Epithelial cell of esophagus (primary cell): ENCODE data around the gene ORC5.

Experiments used
- DNase-seq: peaks from one replicate; pipeline ENCODE4 v3.0.0; 2010; ENCODE audit warnings: low read depth
- H3K4me3 ChIP-seq: 2 replicates; pipeline ENCODE4 v1.5.1; 2011; ENCODE audit warnings: mild to moderate bottlenecking, low read length, control low read depth
- CTCF ChIP-seq: IDR thresholded peaks from 2 replicates; pipeline ENCODE4 v1.5.1; 2011; ENCODE audit warnings: low read depth, mild to moderate bottlenecking, low read length, control low read depth, inconsistent platforms; ENCODE audit not compliant: insufficient read depth; ENCODE audit errors: missing control alignments

Gene ORC5

DNA sequence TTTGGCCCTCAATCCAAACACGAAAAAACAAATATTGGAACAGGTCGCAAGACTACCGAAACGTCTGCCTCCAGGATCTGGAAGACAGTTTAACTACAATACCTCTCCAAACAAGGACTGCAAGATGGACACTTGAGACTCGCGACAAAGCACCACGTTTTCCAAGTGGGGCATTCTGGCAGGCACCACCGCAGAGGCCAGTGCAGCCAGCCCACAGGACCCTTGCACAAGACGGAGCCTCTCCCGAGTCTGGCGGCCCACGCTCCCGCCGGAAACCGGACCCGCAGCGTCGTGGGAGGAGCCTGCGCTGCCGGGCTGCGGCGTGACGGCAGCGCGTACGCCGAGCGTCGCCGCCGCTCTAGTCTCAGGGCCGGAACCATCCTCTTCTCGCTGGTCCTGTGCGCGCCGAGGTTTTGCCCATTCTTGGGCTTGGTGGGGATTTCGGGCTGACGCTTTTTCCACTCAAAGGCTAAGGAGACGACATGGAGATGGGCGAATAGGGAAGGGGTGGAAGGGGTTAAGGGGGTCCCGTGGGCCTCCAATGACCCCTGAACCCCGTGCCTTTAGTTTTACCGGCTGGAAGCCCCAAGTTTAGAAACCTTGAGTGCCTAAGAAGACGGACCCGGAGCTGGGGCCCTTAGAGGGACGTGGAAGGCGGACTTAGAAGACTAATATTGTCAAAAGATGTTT, at the start of gene ORC5:
Gene ORC5, minus strand, starts transcription at position 283 of the 690 bp plus-strand sequence. Its CDS starts 109 bp downstream, at position 174.
- DNase-seq = peak; percentile 88
- TF ChIP-seq CTCF = no peak
- H3K4me3 ChIP-seq = peak within 1 kb of the TSS; percentile 71

- no peak for TF ChIP-seq CTCF
- DNase-seq = no peak
- H3K4me3 ChIP-seq = no peak overlapping the region
Observed at GRCh38 chr7:104255616-104256015, 47.8 kb upstream of the ORC5 start.

- no peak overlapping the region for H3K4me3 ChIP-seq
- no peak for DNase-seq
- TF ChIP-seq CTCF = no peak
Observed at GRCh38 chr7:104255194-104255593, 47.4 kb upstream of the ORC5 start.

- peak; percentile 33 for DNase-seq
- H3K4me3 ChIP-seq = no peak overlapping the region
- TF ChIP-seq CTCF = no peak
Observed at GRCh38 chr7:104254696-104255095, 46.9 kb upstream of the ORC5 start.

DNA sequence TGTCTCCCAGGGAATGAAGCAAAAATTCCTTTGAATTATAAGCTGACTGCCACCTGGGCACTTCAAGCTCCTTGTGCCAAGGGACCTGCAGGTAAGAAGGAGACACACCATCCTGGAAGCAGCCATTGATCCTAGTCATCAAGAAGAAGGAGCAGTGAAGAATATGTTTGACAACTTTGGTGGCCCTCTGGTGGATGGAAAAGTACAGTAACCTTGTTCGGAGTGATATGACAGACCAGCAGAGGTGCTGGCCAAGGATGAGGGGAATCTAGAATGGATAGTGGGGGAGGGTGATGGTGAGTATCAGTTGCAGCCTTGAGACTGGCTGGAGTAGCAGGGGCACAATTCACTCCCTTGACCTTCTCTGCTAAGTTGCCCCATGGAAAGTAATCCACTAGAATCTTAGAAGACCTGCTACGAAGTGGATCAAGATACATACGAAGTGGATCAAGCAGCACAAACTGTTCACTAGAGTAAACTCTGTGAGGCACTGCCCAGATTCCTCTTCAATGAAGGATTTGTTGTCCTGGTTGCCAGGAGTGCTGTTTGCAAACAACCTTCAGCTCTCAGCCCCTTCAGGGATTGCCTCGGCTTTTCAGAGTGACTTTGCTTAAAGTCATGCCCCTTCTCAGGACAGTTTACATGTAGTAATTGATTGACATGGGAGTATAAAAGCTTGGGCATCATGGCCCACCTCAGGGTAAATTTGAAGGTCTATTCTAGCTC, 44.8 kb upstream of the ORC5 start:
- peak; percentile 4 for DNase-seq
- TF ChIP-seq CTCF = no peak
- H3K4me3 ChIP-seq = no peak overlapping the region

DNA sequence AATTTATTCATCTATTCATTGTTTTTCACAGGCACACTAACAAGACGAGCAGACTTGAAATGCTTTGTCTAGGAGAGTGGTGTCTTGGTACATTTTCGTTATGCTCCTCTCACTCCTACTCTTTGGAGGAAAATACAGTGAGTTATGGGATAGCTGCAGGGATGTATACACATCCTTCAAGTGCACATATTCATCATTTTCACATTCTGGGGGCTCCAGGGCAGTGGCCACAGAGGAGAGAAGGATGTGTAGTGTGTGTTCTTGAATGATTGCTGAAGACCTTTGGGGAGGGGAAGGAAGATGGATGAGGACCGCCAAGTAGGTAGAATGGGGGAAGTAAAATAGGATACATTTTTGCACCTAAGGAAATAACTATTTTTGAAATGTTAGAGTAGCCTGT, 34.8 kb upstream of the ORC5 start:
- no peak overlapping the region for H3K4me3 ChIP-seq
- TF ChIP-seq CTCF = no peak
- no peak for DNase-seq
